GM21381 (cell line): ENCODE measurements around the gene RXFP4.

ENCODE experiments used
- ATAC-seq: cut with Tn5 transposase; IDR thresholded peaks from one replicate; pipeline ENCODE4 v1.9.1; 2021; ENCODE audit warnings: mild to moderate bottlenecking, moderate library complexity; ENCODE audit not compliant: unreplicated experiment

RXFP4 gene

GRCh38 chr1:155957411-155957915, 16.0 kb downstream of the RXFP4 start:
- ATAC-seq = no peak

GRCh38 chr1:155960081-155960745, 18.8 kb downstream of the RXFP4 start:
- no peak for ATAC-seq

- ATAC-seq = no peak
These were observed 20.5 kb downstream of the RXFP4 start for GRCh38 chr1:155961937-155962336.

- no peak for ATAC-seq
These were observed 21.3 kb downstream of the RXFP4 start for GRCh38 chr1:155962599-155963211.

- ATAC-seq = no peak
These were observed 22.8 kb downstream of the RXFP4 start for GRCh38 chr1:155964193-155964592.

GRCh38 chr1:155966135-155966534, 24.7 kb downstream of the RXFP4 start:
- no peak for ATAC-seq

GRCh38 chr1:155966750-155967149, 25.3 kb downstream of the RXFP4 start:
- no peak for ATAC-seq

- ATAC-seq = no peak
These were observed 26.1 kb downstream of the RXFP4 start for GRCh38 chr1:155967341-155968050.

GRCh38 chr1:155968051-155968400, 26.6 kb downstream of the RXFP4 start:
- ATAC-seq = no peak

GRCh38 chr1:155968670-155969069, 27.2 kb downstream of the RXFP4 start:
- no peak for ATAC-seq

GRCh38 chr1:155969377-155969791, 27.9 kb downstream of the RXFP4 start:
- no peak for ATAC-seq

GRCh38 chr1:155970531-155971167, 29.2 kb downstream of the RXFP4 start:
- no peak for ATAC-seq

GRCh38 chr1:155971910-155972809, 30.7 kb downstream of the RXFP4 start:
- ATAC-seq = no peak

- no peak for ATAC-seq
These were observed 32.3 kb downstream of the RXFP4 start for GRCh38 chr1:155973723-155974122.

- no peak for ATAC-seq
These were observed 33.0 kb downstream of the RXFP4 start for GRCh38 chr1:155974208-155975115.

GRCh38 chr1:155975375-155976061, 34.1 kb downstream of the RXFP4 start:
- no peak for ATAC-seq

GRCh38 chr1:155976062-155976912, 34.8 kb downstream of the RXFP4 start:
- ATAC-seq = no peak
